Right lobe of liver (tissue), 6 donors: Measurements from ENCODE around the gene DAPK1. TPM values are rescaled to one million over a fixed set of nuclear protein-coding genes. Genes with fewer than 3 reads are reported as not detected.

Experiments
- ATAC-seq, 4 donors: fragments of 200-7000 bp; cut with Tn5 transposase; one replicate each; pipeline ENCODE4 v1.9.1; 2020; ENCODE audit warnings: mild to moderate bottlenecking in 4 of 4, moderate library complexity in 4 of 4
- DNase-seq, 3 donors: peaks; one replicate each; pipeline ENCODE4 v3.0.0-alpha.2; 2020
- H3K27ac ChIP-seq, 3 donors: fragments of 200-600 bp; one replicate each; pipeline ENCODE4 v1.8.0; 2022
- H3K27me3 ChIP-seq, 2 donors: fragments of 200-600 bp; one replicate each; pipeline ENCODE4 v1.8.0; 2022
- H3K36me3 ChIP-seq, 4 donors: fragments of 200-600 bp; sonication (generic) in 1 of 4; one replicate each; pipeline versions ENCODE4 v1.5.1 to v1.8.0; 2017 to 2022; ENCODE audit warnings: control low read depth in 1 of 4
- H3K4me1 ChIP-seq, 4 donors: fragments of 200-600 bp; sonication (generic) in 1 of 4; one replicate each; pipeline versions ENCODE4 v1.5.1 to v1.8.0; 2017 to 2022; ENCODE audit warnings: control low read depth in 1 of 4
- H3K4me3 ChIP-seq, 3 donors: fragments of 200-600 bp; one replicate each; pipeline ENCODE4 v1.8.0; 2022
- H3K9me3 ChIP-seq, 4 donors: fragments of 200-600 bp; sonication (generic) in 1 of 4; one replicate each; pipeline versions ENCODE4 v1.5.1 to v1.8.0; 2017 to 2022; ENCODE audit warnings: control low read depth in 1 of 4
- CTCF ChIP-seq, 4 donors: fragments of 200-600 bp in 3 of 4; fragments of 450-650 bp in 1 of 4; IDR thresholded peaks; one replicate each; pipeline versions ENCODE4 v1.5.1 to v1.8.0; 2016 to 2022; ENCODE audit warnings: antibody characterized with exemption in 4 of 4, mild to moderate bottlenecking in 2 of 4
- POLR2A ChIP-seq: fragments of 450-650 bp; IDR thresholded peaks from one replicate; pipeline ENCODE4 v1.6.1; 2017; ENCODE audit warnings: antibody characterized with exemption, mild to moderate bottlenecking
- WGBS: methylation state at CpG from one replicate; pipeline ENCODE4 v1.1.6; 2018; ENCODE audit warnings: low coverage, low lambda C conversion rate; ENCODE audit not compliant: insufficient coverage; ENCODE audit errors: missing lambda C conversion rate; 5-methylcytosine and 5-hydroxymethylcytosine counted together
- intact Hi-C, 2 donors: fragments of 100-400 bp; cut with DNase I; formaldehyde crosslinking; loops; one replicate each; pipeline versions ENCODE4 v1.11.2 to v1.14.1; 2022
- total RNA-seq, 6 experiments: library from RNA; depleted of rRNA in 2 of 6; stranded (reverse); fragments of >200 nt in 2 of 6; fragmentation: NEBNext Ultra II Directional in 3 of 6; extraction: Animal tissue kit (Norgen Biotek cat#: 25700) in 3 of 6; gene quantifications; one replicate each; pipeline versions ENCODE4 v1.1.0 to v1.2.4, GENCODE V29; 2016 to 2023
- donor health status: DM: no; HTN: yes; CAD: no.
- donor health status: DM: no; HTN: no; CAD: no.
- donor health status: DM: no; HTN: no; CAD: no.
- donor health status: DM: no; HTN: yes; CAD: no.
- donor health status: DM: no; HTN: yes; CAD: no.

Gene DAPK1
- total RNA-seq, 6 experiments from 2014 or later = 17.4 to 55.0 (median 33.9) TPM

GRCh38 chr9:87732756-87733155, 235.1 kb downstream of the DAPK1 start:
- DNase-seq = no peak
- peak; percentile 24 to 56 (median 33) for ATAC-seq
- no peak for TF ChIP-seq CTCF (IDR thresholded peaks at IDR 0.05)
- no peak for TF ChIP-seq POLR2A
- Histone ChIP-seq H3K4me3 (no peak overlapping the region), H3K27ac (no peak overlapping the region), H3K9me3 (no peaks in the 10 kb centered on the region), H3K36me3 (peaks cover 0 to 44% (median 6%) of the 10 kb centered on the region in 4 donors), H3K4me1 (no peaks in the 10 kb centered on the region), H3K27me3 (no peaks in the 10 kb centered on the region)
- intact Hi-C loops = loop anchor here in 1 of 2 donors (10.0 kb wide), 1 partner anchor 72 kb away; no protein-coding TSS in a partner anchor
- 75% methylated on average over 1 of the region's 3 CpGs for WGBS

DNA sequence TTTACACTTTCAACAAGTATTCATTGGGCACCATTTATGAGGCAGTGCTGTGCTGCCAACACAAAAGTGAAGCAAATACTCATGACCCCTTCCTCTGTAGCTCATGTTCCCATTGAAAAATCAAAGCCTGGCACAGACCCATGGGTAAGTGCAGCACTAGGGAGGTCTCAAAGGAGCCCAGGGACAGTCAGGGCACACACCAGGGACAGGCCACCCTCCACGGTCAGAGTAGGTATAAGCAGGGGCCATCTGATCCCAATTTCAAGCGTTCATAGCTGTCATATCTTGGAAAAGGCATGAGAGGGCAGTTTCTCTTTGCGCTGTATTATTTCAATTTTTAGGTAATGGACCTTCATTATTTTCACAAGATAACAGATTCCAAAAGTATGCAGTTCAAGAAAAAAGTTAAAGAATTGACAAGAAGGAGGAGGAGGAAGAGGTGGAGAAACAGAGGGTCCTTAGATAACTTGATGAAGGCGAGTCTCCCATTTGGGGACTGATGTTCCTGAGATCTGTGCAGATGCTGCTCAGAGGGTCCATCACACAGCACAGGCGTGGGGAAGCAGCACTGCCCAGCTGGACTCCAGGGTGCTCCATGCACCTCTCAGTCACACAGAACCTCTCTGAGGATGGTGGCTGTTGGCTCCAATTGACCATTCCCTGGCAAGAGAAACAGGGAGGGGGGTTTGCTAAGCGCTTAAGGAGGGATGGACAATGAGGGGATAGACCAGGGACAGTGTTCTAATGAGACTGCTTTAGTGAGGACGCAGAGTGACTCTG, 235.8 kb downstream of the DAPK1 start:
- Histone ChIP-seq H3K9me3 (no peaks in the 10 kb centered on the region), H3K36me3 (peaks cover 0 to 37% (median 6%) of the 10 kb centered on the region in 4 donors), H3K4me3 (no peak overlapping the region), H3K4me1 (no peaks in the 10 kb centered on the region), H3K27me3 (no peaks in the 10 kb centered on the region), H3K27ac (no peak overlapping the region)
- TF ChIP-seq POLR2A (no peak), CTCF (IDR thresholded peaks at IDR 0.05) (no peak)
- ATAC-seq (peak in 3 of 4 donors; percentile 16 to 37 (median 28)), DNase-seq (no peak)
- intact Hi-C loops = loop anchor here in 1 of 2 donors (10.0 kb wide), 1 partner anchor 71 kb away; no protein-coding TSS in a partner anchor
- WGBS = 88% methylated on average over 5 of the region's 7 CpGs

GRCh38 chr9:87734106-87734505, 236.4 kb downstream of the DAPK1 start:
- no peaks in the 10 kb centered on the region for H3K27me3 ChIP-seq
- no peaks in the 10 kb centered on the region for H3K9me3 ChIP-seq
- DNase-seq = no peak
- H3K4me1 ChIP-seq = no peaks in the 10 kb centered on the region
- 24% methylated on average over 2 of the region's 2 CpGs for WGBS
- TF ChIP-seq POLR2A = no peak
- no peak for TF ChIP-seq CTCF (IDR thresholded peaks at IDR 0.05)
- H3K4me3 ChIP-seq = no peak overlapping the region
- ATAC-seq = no peak
- H3K27ac ChIP-seq = no peak overlapping the region
- intact Hi-C loops = loop anchor here in 1 of 2 donors (10.0 kb wide), 1 partner anchor 71 kb away; no protein-coding TSS in a partner anchor
- H3K36me3 ChIP-seq = peaks cover 0 to 32% (median 4%) of the 10 kb centered on the region in 4 donors

DNA sequence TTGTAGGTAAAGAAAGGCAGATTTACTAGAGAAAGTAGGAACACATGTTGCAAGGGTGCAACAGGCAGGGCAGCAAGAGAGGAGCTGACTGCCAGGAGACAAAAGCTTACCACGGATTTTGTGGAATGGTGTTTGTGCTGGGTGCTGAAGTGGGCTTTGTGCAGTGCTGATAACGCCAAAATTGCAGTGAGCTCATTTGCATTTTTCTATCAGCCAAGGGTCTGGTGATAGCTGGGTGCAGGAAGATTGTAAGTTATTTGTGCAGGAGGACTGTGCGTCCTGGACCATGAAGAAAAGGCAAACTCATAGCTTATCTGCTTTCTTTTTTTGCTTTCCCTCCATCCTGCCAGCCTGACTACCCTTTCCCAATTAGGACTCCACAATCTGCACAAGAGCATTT, 241.9 kb downstream of the DAPK1 start:
- Histone ChIP-seq H3K27ac (no peak overlapping the region), H3K27me3 (no peaks in the 10 kb centered on the region), H3K4me1 (no peaks in the 10 kb centered on the region), H3K4me3 (no peak overlapping the region), H3K36me3 (no peaks in the 10 kb centered on the region), H3K9me3 (peaks cover 0 to 4% (median 0%) of the 10 kb centered on the region in 4 donors)
- intact Hi-C loops = loop anchor here in 1 of 2 donors (10.0 kb wide), 1 partner anchor 65 kb away; no protein-coding TSS in a partner anchor
- TF ChIP-seq CTCF (IDR thresholded peaks at IDR 0.05) (no peak), POLR2A (no peak)
- no CpG with 5 or more reads among the region's 3 CpGs for WGBS
- ATAC-seq = no peak
- DNase-seq = no peak
